Stimulated activated CD8-positive, alpha-beta memory T cell treated with anti-CD3 and anti-CD28 coated beads, Interleukin-12 subunit alpha, Interleukin-12 subunit beta, amount 100 ng/mL, for 4 hours (primary cell): ENCODE results near the gene EFHB.
"Not testable (repeated sequence)": the region's sequence is repeated elsewhere in the genome, so short reads cannot be mapped to it uniquely, and the experiment has no call there.

Source experiments
- DNase-seq: peaks from one replicate; pipeline ENCODE4 v3.0.0-alpha.2; 2020; ENCODE audit warnings: low read depth

Gene EFHB

DNA sequence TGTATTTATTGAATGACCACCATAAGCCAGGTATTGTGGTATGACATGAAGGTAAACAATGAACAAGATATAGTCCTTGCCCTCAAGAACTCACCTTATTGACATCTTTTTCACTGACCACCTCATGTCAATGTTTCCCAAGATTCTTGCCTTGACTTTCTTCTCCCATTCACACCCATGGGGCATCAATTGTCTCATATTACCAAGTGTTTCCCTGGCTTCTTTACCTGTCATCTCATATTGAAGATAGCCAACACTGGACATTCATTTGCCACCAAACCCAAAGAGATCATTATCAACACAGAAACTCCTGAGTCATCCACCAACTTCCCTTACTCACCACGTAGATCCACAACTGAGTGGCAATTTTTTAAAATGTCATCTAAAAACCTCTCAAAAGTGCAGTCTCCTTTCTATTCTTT lies 2.2 kb downstream of the EFHB start:
- no peak for DNase-seq

DNA sequence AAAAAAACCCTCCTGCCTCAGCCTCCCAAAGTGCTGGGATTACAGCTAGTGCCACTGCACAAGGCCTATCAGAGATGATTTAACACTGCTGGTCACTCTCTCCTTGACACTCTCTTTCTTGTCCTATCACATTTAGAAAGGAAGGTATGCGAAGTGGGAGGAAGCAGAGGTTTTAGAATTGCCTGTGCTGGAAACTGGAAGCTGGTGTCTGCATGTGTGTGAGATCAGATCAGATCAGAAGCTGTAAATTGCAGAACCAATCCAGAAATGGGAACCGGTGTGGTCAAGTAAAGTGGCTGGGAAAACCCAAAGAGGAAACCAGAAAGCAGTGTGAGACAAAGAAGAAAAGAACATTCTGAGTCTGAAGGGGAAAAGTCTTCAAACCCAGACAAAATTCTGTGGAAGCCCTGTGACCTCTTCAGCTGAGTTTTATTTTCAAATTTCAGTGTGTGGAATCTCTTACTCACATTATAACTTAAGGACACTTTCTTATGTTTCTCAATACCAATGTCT lies 2.8 kb downstream of the EFHB start:
- DNase-seq, result no peak

DNA sequence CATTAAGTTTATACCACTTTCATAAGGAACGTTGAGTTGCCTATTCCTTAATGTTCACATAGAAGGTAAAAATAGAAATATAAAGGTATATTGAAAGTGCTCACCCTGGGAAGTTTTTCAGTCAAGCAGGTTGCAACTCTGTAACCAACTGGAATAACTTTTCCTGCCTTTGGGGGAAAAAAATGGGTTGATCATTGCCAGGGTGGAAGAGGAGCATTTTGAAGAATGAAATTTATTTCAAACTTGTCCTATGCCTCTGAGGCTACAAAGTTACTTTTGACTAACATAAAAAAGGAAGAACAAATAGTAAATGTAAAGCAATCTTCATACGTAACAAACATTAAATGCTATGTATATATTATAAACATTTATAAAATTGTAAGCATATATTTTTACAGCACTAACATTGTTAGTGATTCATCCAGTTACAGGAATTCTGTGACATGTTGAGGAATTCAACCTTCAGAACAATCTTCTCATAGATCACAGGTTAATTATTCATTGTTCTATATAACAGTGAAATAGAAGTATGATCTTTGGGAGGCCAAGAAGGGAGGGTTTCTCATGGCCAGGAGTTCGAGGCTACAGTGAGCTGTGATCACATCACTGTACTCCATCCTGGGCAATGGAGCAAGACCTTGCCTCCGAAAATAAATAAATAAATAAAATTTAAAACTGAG lies 13.5 kb downstream of the EFHB start:
- no peak for DNase-seq

DNA sequence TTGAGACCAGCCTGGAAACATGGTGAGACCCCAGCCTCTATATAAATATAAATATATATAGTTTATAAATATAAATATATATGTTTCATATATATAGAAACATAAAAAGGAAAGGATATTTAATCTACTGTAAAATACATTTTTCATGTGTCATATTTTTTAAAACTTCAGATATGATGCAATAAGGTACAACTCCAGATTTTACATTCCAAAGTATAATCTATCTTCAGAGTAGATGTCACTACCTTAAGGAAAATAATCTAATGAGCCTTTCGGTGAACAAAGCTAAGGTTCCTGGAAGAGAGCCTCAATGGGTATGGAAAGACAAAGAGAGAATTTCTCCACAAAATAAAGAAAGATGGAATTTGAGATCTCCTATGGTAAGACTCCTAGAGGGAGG lies 16.9 kb downstream of the EFHB start:
- no peak for DNase-seq

DNA sequence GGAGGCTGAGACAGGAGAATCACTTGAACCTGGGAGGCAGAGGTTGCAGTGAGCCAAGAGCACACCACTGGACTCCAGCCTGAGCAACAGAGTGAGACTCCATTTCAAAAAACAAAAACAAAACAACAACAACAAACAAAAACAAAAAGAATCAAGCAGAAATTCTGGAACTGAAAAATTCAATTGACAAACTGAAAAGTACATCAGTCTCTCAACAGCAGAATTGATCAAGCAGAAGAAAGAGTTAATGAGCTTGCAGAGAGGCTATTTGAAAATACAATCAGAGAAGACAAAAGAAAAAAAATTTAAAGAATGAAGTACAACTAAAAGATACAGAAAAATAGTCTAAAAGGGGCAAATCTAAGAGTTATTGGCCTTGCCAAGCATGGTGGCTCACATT lies 22.6 kb downstream of the EFHB start:
- no peak for DNase-seq

DNA sequence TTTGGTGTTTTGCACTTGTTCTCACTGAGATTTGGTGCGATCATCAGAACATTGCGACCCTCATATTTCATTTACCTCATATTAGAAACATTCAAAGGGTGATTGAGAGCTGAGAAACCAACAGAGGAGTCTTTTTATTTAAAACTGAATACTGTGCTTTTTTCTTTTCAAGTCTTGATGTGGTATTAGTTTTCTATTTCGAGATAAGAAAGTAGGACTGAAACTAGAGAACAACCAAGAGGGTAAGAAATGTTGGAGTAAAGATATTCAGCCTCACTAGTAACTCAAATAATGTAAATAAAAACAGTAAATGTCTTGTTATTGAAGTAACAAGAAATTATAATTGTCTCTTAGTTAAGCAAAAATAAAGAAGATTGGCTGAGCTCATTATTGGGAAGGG lies 26.5 kb downstream of the EFHB start:
- no peak for DNase-seq

DNA sequence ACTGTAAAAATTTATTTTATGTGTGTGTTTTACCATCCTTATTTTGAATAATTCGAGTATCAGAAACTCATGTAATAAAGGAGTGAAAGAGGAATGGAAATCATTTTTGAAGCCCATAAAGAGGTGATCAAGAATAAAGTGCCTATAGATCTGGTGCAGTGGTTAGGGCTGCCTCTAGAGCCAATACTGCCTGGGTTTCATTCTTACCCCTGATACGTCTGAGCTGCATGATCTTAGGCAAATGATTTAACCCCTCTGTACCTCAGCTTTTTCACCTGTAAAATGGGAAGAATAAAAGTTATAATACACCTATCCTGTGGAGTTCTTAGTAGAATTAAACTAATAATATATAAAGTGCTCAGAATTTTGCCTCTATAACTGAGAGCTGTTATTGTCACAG lies 30.4 kb downstream of the EFHB start:
- no peak for DNase-seq

DNA sequence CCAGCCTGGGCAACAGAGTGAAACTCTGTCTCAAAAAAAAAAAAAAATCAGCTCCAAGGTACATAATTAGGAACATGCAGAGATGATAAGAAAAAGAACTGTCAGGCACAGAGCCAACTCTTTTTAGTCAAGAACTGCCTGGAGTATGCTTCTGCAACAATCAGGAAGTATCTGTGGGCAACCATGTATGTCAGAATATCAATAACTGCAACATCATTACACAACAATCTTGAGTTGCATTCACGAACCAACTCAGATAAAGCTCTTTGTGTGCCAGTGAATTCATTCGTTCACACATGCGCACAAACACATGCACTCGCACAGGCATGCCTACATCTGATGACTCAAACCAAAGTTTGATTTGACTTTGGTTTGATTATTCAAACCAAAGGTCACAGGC lies 32.1 kb downstream of the EFHB start:
- DNase-seq, result no peak

DNA sequence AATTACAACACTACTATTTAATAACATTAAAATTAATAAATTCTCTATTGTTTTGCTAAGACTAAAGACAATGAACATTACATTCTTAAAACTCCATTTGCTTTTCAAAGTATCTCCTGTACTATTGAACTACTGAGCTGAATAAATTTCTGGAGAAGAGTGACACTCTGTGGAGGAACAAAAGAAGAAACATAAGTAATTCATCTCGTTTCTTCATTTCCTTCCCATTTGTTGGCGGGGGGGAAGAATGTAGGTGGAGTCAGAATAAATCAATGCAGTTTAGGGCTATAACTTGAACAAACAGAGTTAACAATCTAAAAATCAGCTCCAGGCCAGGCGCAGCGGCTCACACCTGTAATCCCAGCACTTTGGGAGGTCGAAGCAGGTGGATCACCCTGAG lies 32.7 kb downstream of the EFHB start:
- no peak for DNase-seq

DNA sequence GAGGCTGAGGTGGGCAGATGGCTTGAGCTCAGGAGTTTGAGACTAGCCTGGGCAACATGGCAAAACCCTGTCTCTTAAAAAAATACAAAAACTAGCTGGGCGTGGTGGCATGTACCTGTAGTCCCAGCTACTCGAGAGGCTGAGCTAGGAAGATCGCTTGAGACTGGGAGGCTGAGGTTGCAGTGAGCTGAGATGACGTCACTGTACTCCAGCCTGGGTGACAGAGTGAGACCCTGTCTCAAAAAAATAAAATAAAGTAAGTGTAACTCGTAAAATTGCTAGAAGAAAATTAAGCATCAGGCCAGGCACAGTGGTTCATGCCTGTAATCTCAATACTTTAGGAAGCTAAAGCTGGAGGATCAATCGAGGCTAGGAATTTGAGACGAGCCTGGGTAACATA lies 34.2 kb downstream of the EFHB start:
- not testable (repeated sequence) for DNase-seq

DNA sequence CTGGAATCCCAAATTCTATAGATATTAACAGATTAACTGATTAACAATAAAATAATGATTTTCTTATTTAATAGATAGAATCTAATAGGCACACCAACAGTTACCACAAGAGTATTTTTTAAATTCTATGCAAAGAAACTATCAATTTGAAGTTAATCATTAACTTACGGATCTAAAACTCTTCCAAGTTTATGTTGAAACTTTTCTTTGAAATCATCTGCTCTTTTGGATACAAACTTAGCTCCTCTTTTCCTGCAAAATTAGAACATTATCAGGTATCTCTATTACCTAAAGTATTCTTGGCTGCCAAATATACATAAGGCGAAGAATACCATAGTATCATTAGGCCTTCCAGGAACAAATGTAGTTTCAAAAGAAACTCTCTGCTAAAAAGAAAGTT lies 34.8 kb downstream of the EFHB start:
- DNase-seq, result no peak

DNA sequence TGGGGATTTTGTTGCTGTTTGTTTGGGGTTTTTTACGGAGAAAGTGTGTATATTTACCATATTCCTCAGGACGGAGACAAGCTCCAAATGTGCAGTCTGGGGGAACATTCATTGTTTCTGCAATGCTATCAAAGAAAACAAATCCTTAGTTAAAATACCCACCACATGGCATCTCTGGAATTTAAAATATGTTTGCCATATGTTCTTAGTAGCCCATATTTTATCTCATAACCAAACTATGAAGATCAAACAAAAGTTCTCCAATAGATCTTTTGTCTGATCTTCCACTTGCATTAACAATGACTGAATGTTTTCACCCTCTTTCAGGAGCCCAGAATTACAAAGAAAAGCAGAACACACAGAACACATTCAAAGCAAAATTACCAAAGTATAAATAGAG lies 35.3 kb downstream of the EFHB start:
- DNase-seq, result no peak

DNA sequence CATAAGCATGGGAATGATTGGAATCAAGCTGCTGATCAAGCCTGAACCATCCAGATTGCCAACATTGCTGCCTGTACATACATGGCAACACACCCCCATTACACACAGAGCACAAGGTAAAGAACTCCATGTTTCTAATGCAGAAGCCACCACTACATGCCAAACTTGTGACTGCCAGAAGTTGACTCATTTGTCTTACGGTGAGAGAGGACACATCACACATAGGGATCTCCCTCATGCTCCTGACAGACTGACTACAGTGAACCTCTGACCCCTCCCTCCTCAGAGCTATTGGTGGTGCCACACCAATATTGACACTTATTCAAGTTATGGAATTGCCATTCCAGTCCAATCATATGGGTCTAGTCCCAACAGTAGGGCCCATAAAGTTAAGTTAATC lies 42.3 kb downstream of the EFHB start:
- DNase-seq, result no peak

DNA sequence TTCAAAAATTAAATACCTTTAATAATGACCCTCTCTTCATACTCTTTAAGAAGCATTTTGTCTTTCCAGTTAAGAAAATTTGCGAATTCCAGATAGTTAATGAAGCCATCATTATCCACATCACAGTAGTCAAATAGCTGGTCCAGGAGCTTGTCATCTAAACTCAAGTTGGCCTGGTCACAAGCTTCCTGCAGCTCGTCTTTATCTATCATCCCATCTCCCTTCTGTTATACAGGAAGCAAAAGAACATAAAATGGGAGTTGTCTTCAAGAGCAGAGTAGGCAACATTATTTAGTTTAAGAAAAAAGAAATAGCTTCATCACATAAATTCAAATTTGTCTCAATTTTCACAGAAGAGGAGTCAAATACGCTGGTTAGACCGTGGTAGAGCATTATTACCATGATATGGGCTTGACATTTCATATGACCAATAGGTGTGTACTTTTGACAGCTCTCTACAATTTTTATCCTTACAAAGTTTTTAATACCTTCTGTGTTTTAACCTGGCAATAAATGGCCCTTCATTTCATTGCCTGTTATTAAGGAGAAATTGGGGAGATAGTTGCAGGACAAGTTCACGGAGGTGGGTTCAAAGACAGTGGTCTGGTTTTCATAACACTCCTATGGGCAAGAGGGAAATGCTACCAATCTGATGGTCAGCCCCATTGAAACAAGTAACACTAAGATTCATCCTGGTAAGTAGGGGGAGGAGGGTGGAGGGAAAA lies 45.4 kb downstream of the EFHB start:
- DNase-seq, result no peak

DNA sequence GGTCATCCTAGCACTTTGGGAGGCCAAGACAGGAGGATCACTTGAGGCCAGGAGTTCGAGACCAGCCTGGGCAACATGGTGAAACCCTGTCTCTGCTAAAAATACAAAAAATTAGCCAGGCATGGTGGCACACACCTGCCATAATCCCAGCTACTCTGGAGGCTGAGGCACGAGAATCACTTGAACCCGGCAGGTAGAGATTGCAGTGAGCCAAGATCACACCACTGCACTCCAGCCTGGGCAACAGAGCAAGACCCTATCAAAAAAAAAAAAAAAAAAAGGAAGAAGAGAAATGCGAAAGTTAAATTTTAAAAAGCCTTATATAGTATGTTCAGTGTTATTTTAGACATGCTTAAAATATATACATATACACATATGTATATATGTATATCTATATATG lies 46.9 kb downstream of the EFHB start:
- not testable (repeated sequence) for DNase-seq

DNA sequence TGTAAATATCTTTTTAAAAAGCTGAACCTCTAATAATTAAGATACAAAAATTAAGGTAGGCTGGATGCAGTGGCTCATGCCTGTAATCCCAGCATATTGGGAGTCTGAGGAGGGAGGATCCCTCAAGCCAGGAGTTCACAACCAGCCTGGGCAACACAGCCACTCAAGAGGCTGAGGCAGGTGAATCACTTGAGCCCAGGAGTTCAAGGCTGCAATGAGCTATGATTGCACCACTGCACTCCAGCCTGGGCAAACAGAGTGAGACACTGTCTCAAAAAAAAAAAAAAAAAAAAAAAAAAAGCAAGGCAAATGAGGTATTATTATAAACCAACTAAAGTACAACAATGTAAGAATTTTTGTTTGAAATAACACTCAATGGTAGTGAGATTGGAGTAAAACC lies 47.6 kb downstream of the EFHB start:
- DNase-seq, result no peak

DNA sequence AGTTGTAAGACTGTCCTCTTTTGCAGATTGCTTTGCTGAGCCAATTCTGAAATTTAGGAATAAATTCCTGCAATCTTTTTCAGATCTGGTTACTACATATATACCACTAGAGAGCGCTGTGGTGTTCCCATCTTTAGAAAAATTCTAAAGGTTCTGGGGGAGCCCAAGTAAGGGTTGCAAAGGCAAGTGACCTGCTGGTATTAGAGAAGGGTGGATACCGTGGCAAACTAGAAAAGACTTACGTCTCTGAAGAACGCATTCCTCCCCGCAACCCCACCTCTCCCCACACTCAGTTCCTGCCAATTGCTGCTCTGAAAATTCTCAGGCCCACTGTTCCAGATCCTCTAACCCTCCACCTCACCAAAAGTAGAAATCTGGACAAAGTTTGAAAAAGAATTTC lies 48.5 kb downstream of the EFHB start:
- no peak for DNase-seq

DNA sequence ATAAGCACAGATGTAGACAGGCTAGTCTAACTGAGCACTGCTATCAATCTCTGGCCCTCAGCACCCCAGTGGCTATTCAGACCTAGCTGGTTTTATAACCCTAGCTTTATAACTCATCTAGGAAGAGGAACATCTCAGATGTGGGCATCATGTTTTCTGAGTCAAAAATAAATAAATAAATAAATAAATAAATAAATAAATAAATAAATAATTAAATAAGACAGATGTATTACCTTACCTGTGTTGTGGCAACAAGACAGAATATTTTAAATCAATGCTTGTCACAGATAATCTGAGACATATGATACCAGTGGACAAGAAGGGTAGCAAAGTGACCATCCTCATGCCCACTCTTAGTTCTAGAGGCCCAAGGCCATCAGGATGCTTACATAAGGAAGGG lies 52.2 kb downstream of the EFHB start:
- no peak for DNase-seq

DNA sequence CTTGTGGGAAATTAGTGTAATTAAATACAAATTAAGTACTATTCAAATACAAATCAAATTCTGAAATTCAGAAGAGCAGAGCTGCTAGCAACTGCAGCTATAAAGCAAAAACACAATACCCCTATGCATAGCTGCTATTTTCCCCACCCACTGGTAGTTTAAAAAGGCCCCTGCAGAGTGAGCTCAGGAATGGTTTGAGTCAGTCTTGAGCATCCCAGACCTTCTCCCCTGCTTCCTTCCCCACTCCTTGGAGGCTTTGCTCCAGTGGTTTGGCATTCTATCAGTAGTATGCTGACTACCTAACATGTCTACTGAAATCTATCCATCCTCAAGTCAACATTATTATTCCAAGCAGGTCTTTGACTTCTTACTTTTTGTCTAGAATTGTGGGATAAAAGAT lies 53.0 kb downstream of the EFHB start:
- no peak for DNase-seq

DNA sequence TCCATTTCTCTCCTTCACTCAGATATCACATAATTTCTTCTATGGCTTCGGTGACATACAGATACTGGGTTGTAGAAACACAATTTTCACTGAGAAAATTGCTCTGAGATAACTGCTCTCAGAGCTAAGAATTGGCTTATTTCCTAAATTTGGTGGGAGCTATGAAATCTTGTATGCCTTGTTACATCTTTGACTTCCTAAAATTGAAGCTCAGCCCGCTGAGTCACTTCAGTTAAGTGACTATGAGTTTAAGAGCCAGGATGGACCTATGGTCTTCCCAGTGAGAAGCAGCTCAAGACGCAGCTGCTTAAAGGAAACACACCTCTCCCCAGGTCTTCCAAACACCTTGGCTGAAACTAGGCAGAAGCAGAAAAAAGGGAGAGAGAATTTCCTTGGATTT lies 56.4 kb downstream of the EFHB start:
- DNase-seq, result no peak

DNA sequence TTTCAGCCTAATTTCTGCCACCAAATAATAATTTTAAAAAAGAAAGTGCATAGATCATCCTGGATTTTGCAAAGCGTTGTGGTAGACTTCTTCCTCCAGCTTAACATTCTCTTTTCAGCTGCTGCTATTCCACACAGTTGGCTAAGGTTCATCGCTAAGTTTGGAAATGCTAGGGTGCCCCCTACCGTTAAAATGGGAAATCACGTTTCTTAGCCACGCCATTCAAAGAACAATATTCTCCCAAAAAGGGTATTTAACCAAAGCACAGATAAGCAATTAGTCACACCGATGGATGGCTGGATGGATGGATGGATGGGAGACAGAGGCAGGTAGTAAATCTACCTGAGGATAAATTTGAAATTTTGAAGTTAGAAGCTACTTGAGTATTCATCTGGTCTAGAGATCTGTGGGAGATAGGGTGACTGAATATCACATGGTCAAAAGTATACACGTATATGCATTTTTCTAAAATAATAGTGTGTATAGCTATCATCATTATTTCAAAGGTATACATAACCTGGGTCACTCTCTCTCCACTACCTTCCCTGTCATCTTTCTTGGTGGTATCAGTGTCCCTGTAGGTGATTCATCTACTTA lies 67.2 kb downstream of the EFHB start:
- DNase-seq, result no peak

DNA sequence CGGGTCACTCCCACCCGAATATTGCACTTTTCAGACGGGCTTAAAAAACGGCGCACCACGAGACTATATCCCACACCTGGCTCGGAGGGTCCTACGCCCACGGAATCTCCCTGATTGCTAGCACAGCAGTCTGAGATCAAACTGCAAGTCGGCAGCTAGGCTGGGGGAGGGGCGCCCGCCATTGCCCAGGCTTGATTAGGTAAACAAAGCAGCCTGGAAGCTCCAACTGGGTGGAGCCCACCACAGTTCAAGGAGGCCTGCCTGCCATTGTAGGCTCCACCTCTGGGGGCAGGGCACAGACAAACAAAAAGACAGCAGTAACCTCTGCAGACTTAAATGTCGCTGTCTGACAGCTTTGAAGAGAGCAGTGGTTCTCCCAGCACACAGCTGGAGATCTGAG lies 78.7 kb downstream of the EFHB start:
- DNase-seq, result not testable (repeated sequence)

DNA sequence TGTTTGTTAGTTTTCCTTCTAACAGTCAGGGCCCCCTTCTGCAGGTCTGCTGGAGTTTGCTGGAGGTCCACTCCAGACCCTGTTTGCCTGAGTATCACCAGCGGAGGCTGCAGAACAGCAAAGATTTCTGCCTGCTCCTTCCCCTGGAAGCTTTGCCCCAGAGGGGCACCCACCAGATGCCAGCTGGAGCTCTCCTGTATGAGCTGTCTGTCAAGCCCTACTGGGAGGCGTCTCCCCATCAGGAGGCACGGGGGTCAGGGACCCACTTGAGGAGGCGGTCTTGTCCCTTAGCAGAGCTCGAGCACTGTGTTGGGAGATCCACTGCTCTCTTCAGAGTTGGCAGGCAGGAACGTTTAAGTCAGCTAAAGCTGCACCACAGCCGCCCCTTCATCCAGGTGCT lies 87.4 kb downstream of the EFHB start:
- DNase-seq, result not testable (repeated sequence)
